Naive thymus-derived CD8-positive, alpha-beta T cell (primary cell): Measurements from ENCODE around the gene ARFGAP2. TPM values are rescaled to one million over a fixed set of nuclear protein-coding genes. Genes with fewer than 3 reads are reported as not detected.

Source experiments
- ATAC-seq, 2 donors: fragments of 150-1000 bp; cut with Tn5 transposase in 1 of 2; sonication (Bioruptor Pico), chemical (Tn5 transposase) in 1 of 2; 1 replicate in 1 of 2; 2 replicates in 1 of 2; pipeline ENCODE4 v1.10.0; 2021; ENCODE audit warnings: mild to moderate bottlenecking in 2 of 2, moderate library complexity in 2 of 2
- POLR2A ChIA-PET: fragments of 350-600 bp; sonication (Branson Sonifier 250); formaldehyde crosslinking; loops from one replicate; lab custom pipeline; 2021; ENCODE audit warnings: antibody characterized with exemption; lab: Charles Lee
- DNase-seq, 10 donors: peaks; one replicate each; pipeline versions ENCODE4 v3.0.0 to v3.0.0-alpha.2; 2020 to 2022
- H3K27ac Mint-ChIP-seq, 10 donors: one replicate each; pipeline ENCODE4 v1.8.0; 2020 to 2022; ENCODE audit warnings: mild to moderate bottlenecking in 10 of 10, mixed read lengths in 10 of 10, moderate library complexity in 4 of 10, inconsistent platforms in 1 of 10
- H3K27me3 Mint-ChIP-seq, 5 donors: one replicate each; pipeline ENCODE4 v1.8.0; 2021 to 2022; ENCODE audit warnings: mixed read lengths in 5 of 5
- H3K36me3 Mint-ChIP-seq, 3 donors: one replicate each; pipeline ENCODE4 v1.8.0; 2020 to 2022; ENCODE audit warnings: mixed read lengths in 3 of 3, mild to moderate bottlenecking in 2 of 3, inconsistent platforms in 1 of 3
- H3K4me1 Mint-ChIP-seq, 4 donors: one replicate each; pipeline ENCODE4 v1.8.0; 2021 to 2022; ENCODE audit warnings: mixed read lengths in 4 of 4
- H3K4me3 Mint-ChIP-seq, 10 donors: one replicate each; pipeline ENCODE4 v1.8.0; 2020 to 2022; ENCODE audit warnings: mild to moderate bottlenecking in 10 of 10, mixed read lengths in 10 of 10, moderate library complexity in 6 of 10, inconsistent platforms in 1 of 10
- H3K9me3 Mint-ChIP-seq, 9 donors: one replicate each; pipeline ENCODE4 v1.8.0; 2020 to 2022; ENCODE audit warnings: mixed read lengths in 9 of 9, mild to moderate bottlenecking in 3 of 9, inconsistent platforms in 1 of 9, moderate library complexity in 1 of 9
- polyA plus RNA-seq, 3 donors: library from polyadenylated mRNA; unstranded; fragments of 300-500 nt; fragmentation: Illumina TruSeq; gene quantifications; one replicate each; pipeline ENCODE4 v1.2.3, GENCODE V29; 2021
- total RNA-seq, 8 experiments: library from RNA in 2 of 8; stranded (reverse) in 2 of 8; gene quantifications; one replicate each; pipeline ENCODE4 v1.2.3 and lab custom pipeline; 2021 to 2026

ARFGAP2 gene
- total and polyA plus RNA-seq, 5 experiments from 2014 or later: 97.8 to 172 (median 111) TPM

- peaks cover 0 to 5% (median 0%) of the 10 kb centered on the region in 3 donors for H3K36me3 Mint-ChIP-seq
- POLR2A ChIA-PET: interaction anchor here (0.6 to 3.8 kb wide), 17 partner anchors 13 to 589 kb away, joined by 3 to 21 read pairs (median 4); partner anchors contain the start of genes ACP2, ARFGAP2, ARHGAP1 and CSTPP1
- ATAC-seq: peak; percentile 83 to 91
These were observed 21.8 kb downstream of the ARFGAP2 start for GRCh38 chr11:47154616-47155570.

GRCh38 chr11:47152953-47153950 is 23.4 kb downstream of the ARFGAP2 start:
- peak overlapping the region; percentile 93 to 99 (median 96) for H3K27ac Mint-ChIP-seq
- DNase-seq: peak in 9 of 10 donors; percentile 34 to 73 (median 58)
- peak; percentile 47 to 48 for ATAC-seq
- peaks cover 0 to 5% (median 0%) of the 10 kb centered on the region in 3 donors for H3K36me3 Mint-ChIP-seq
- no peaks in the 10 kb centered on the region for H3K27me3 Mint-ChIP-seq
- peak overlapping the region; percentile 66 to 92 (median 82) for H3K4me3 Mint-ChIP-seq
- no peaks in the 10 kb centered on the region for H3K9me3 Mint-ChIP-seq
- POLR2A ChIA-PET: interaction anchor here (0.8 to 3.8 kb wide), 11 partner anchors 9 to 453 kb away, joined by 3 to 21 read pairs (median 5); partner anchors contain the start of genes ARFGAP2, ARHGAP1, DDB2 and ZNF408
- H3K4me1 Mint-ChIP-seq: peaks cover 30 to 55% (median 43%) of the 10 kb centered on the region in 4 donors

More at GRCh38 chr11:47154616-47155570, 21.8 kb downstream of the ARFGAP2 start:
- Mint-ChIP-seq H3K27me3 (no peaks in the 10 kb centered on the region), H3K9me3 (no peaks in the 10 kb centered on the region), H3K27ac (peak overlapping the region; percentile 93 to 99 (median 96)), H3K4me1 (peaks cover 30 to 55% (median 45%) of the 10 kb centered on the region in 4 donors), H3K4me3 (peak overlapping the region; percentile 82 to 99 (median 87))
- peak in 7 of 10 donors; percentile 21 to 72 (median 52) for DNase-seq

- peak overlapping the region; percentile 22 to 98 (median 95) for H3K27ac Mint-ChIP-seq
- no peaks in the 10 kb centered on the region for H3K9me3 Mint-ChIP-seq
- ATAC-seq: no peak
- H3K36me3 Mint-ChIP-seq: peaks cover 0 to 5% (median 0%) of the 10 kb centered on the region in 3 donors
- POLR2A ChIA-PET: interaction anchor here (0.7 to 3.8 kb wide), 11 partner anchors 10 to 452 kb away, joined by 3 to 21 read pairs (median 4); partner anchors contain the start of genes ARFGAP2, ARHGAP1, DDB2 and ZNF408
- H3K4me3 Mint-ChIP-seq: peak overlapping the region in 2 of 10 donors; percentile 9 to 33
- H3K4me1 Mint-ChIP-seq: peaks cover 30 to 52% (median 41%) of the 10 kb centered on the region in 4 donors
- no peaks in the 10 kb centered on the region for H3K27me3 Mint-ChIP-seq
- DNase-seq: no peak
These were observed 24.3 kb downstream of the ARFGAP2 start for GRCh38 chr11:47152126-47152952.

- peaks cover 0 to 5% (median 0%) of the 10 kb centered on the region in 3 donors for H3K36me3 Mint-ChIP-seq
- DNase-seq: no peak
- peaks cover 24 to 36% (median 29%) of the 10 kb centered on the region in 4 donors for H3K4me1 Mint-ChIP-seq
- no peaks in the 10 kb centered on the region for H3K27me3 Mint-ChIP-seq
- peak overlapping the region in 4 of 10 donors; percentile 8 to 76 (median 56) for H3K27ac Mint-ChIP-seq
- H3K9me3 Mint-ChIP-seq: no peaks in the 10 kb centered on the region
- no peak overlapping the region for H3K4me3 Mint-ChIP-seq
- POLR2A ChIA-PET: interaction anchor here (0.5 kb wide), 2 partner anchors 59 to 296 kb away, joined by 3 to 5 read pairs; no protein-coding TSS in a partner anchor
- ATAC-seq: no peak
These were observed 26.9 kb downstream of the ARFGAP2 start for GRCh38 chr11:47149782-47150181.

GRCh38 chr11:47148903-47149531 is 27.7 kb downstream of the ARFGAP2 start:
- ATAC-seq (no peak), DNase-seq (no peak)
- peak overlapping the region in 1 of 10 donors; percentile 6 for H3K4me3 Mint-ChIP-seq
- POLR2A ChIA-PET: interaction anchor here (0.5 kb wide), 1 partner anchor 296 kb away, joined by 3 read pairs; no protein-coding TSS in a partner anchor
- H3K27ac Mint-ChIP-seq: peak overlapping the region in 3 of 10 donors; percentile 15 to 74 (median 61)
- peaks cover 18 to 28% (median 22%) of the 10 kb centered on the region in 4 donors for H3K4me1 Mint-ChIP-seq
- H3K36me3 Mint-ChIP-seq: peaks cover 0 to 5% (median 0%) of the 10 kb centered on the region in 3 donors
- H3K27me3 Mint-ChIP-seq: no peaks in the 10 kb centered on the region
- no peaks in the 10 kb centered on the region for H3K9me3 Mint-ChIP-seq

- peaks cover 0 to 5% (median 0%) of the 10 kb centered on the region in 3 donors for H3K36me3 Mint-ChIP-seq
- no peak for DNase-seq
- H3K4me1 Mint-ChIP-seq: peaks cover 11 to 22% (median 16%) of the 10 kb centered on the region in 4 donors
- H3K27me3 Mint-ChIP-seq: no peaks in the 10 kb centered on the region
- no peak overlapping the region for H3K4me3 Mint-ChIP-seq
- POLR2A ChIA-PET: no interaction called here
- H3K27ac Mint-ChIP-seq: peak overlapping the region in 2 of 10 donors; percentile 66 to 75
- ATAC-seq: no peak
- H3K9me3 Mint-ChIP-seq: no peaks in the 10 kb centered on the region
These were observed 28.4 kb downstream of the ARFGAP2 start for GRCh38 chr11:47148270-47148669.

- H3K4me1 Mint-ChIP-seq: peaks cover 6 to 17% (median 11%) of the 10 kb centered on the region in 4 donors
- DNase-seq (no peak), ATAC-seq (no peak)
- H3K4me3 Mint-ChIP-seq: no peak overlapping the region
- peaks cover 0 to 5% (median 0%) of the 10 kb centered on the region in 3 donors for H3K36me3 Mint-ChIP-seq
- H3K9me3 Mint-ChIP-seq: no peaks in the 10 kb centered on the region
- H3K27ac Mint-ChIP-seq: peak overlapping the region in 1 of 10 donors; percentile 75
- POLR2A ChIA-PET: no interaction called here
- H3K27me3 Mint-ChIP-seq: no peaks in the 10 kb centered on the region
These were observed 29.0 kb downstream of the ARFGAP2 start for GRCh38 chr11:47147681-47148080.

GRCh38 chr11:47147250-47147649 is 29.4 kb downstream of the ARFGAP2 start:
- ATAC-seq (no peak), DNase-seq (no peak)
- H3K4me3 Mint-ChIP-seq: no peak overlapping the region
- no peaks in the 10 kb centered on the region for H3K9me3 Mint-ChIP-seq
- peaks cover 0 to 5% (median 0%) of the 10 kb centered on the region in 3 donors for H3K36me3 Mint-ChIP-seq
- peaks cover 1 to 13% (median 8%) of the 10 kb centered on the region in 4 donors for H3K4me1 Mint-ChIP-seq
- POLR2A ChIA-PET: interaction anchor here (0.5 kb wide), 1 partner anchor 429 kb away, joined by 4 read pairs; no protein-coding TSS in a partner anchor
- H3K27me3 Mint-ChIP-seq: no peaks in the 10 kb centered on the region
- peak overlapping the region in 1 of 10 donors; percentile 5 for H3K27ac Mint-ChIP-seq

GRCh38 chr11:47144541-47144940 is 32.1 kb downstream of the ARFGAP2 start:
- H3K27ac Mint-ChIP-seq: no peak overlapping the region
- POLR2A ChIA-PET: no interaction called here
- no peaks in the 10 kb centered on the region for H3K4me1 Mint-ChIP-seq
- H3K36me3 Mint-ChIP-seq: peaks cover 0 to 5% (median 0%) of the 10 kb centered on the region in 3 donors
- H3K27me3 Mint-ChIP-seq: no peaks in the 10 kb centered on the region
- no peak for DNase-seq
- no peak for ATAC-seq
- no peaks in the 10 kb centered on the region for H3K9me3 Mint-ChIP-seq
- no peak overlapping the region for H3K4me3 Mint-ChIP-seq

- Mint-ChIP-seq H3K9me3 (no peaks in the 10 kb centered on the region), H3K27me3 (no peaks in the 10 kb centered on the region), H3K4me3 (no peak overlapping the region), H3K27ac (no peak overlapping the region), H3K36me3 (peaks cover 0 to 8% (median 3%) of the 10 kb centered on the region in 3 donors), H3K4me1 (no peaks in the 10 kb centered on the region)
- POLR2A ChIA-PET: interaction anchor here (1.1 kb wide), 1 partner anchor 9 kb away, joined by 3 read pairs; no protein-coding TSS in a partner anchor
- DNase-seq (no peak), ATAC-seq (no peak)
These were observed 33.4 kb downstream of the ARFGAP2 start for GRCh38 chr11:47143322-47143721.
